HG02943 (cell line): ENCODE results near the gene METTL15.
"Not testable (repeated sequence)": the region's sequence is repeated elsewhere in the genome, so short reads cannot be mapped to it uniquely, and the experiment has no call there.

Experiments
- ATAC-seq: cut with Tn5 transposase; IDR thresholded peaks from one replicate; pipeline ENCODE4 v1.9.1; 2021; ENCODE audit warnings: mild to moderate bottlenecking, low read depth, moderate library complexity; ENCODE audit not compliant: unreplicated experiment

The METTL15 gene

GRCh38 chr11:28170759-28171158 lies 62.6 kb downstream of the METTL15 start:
- no peak for ATAC-seq

DNA sequence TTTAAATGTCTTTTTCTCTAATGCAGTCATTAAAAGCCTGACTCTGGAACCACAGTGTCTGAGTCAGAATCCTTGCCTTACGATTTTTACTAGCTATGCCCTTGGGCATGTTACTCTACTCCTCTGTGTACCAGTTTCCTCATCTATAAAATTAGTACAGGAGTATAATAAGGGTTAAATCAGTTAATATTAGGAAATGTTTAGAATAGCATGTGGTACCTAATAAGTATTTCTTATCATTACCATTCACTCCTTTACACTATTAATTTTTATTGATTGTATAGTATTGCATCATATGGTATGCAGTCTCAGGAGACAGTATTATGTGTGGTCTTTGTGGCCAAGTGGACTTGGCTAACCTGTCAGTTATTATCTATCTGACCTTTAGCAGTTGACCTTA lies 68.2 kb downstream of the METTL15 start:
- ATAC-seq = no peak

- ATAC-seq = no peak
These were observed 87.3 kb downstream of the METTL15 start for GRCh38 chr11:28195449-28195848.

- no peak for ATAC-seq
These were observed 101.7 kb downstream of the METTL15 start for GRCh38 chr11:28209906-28210305.

DNA sequence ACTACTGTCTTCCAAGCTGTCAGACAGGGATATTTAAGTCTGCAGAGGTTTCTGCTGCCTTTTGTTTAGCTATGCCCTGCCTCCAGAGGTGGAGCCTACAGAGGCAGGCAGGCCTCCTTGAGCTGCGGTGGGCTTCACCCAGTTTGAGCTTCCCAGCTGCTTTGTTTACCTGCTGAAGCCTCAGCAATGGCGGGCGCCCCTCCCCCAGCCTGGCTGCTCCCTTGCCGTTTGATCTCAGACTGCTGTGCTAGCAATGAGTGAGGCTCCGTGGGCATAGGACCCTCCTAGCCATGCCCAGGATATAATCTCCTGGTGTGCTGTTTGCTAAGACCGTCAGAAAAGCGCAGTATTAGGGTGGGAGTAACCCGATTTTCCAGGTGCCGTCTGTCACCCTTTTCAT lies 113.9 kb downstream of the METTL15 start:
- not testable (repeated sequence) for ATAC-seq

GRCh38 chr11:28223577-28223976 lies 115.4 kb downstream of the METTL15 start:
- no peak for ATAC-seq

GRCh38 chr11:28223994-28224393 lies 115.8 kb downstream of the METTL15 start:
- no peak for ATAC-seq

GRCh38 chr11:28227460-28227859 lies 119.3 kb downstream of the METTL15 start:
- no peak for ATAC-seq

DNA sequence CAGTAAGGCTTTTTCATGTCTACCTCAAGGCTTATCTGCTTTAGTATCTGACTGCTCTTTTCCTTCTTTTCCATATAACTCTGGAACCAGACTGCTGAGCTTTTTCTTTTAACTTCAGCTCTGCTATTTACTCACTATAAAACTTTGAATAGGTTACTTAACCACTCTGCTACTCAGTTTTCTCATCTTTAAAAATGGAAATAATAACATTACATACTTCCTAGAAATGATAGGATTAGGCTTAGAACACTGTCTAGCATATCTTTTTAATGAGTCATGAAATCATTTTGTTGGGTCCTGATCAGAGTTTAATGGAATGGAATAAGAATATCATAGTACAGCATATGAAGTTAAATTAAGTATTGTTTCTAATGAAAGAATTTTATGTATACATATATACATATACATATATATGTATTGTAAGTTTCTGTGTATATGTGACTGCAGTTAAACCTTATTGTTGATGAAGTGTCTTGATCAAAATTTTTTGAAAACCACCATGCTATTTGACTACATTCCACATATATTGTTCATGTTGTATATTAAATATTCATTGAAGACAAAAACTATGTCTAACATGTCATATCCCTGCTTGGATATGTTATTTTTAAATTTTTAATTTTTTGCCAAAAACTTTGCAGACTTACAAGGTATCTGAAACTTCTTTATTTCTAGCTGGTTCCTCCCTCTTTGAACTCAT lies 120.2 kb downstream of the METTL15 start:
- ATAC-seq = no peak

DNA sequence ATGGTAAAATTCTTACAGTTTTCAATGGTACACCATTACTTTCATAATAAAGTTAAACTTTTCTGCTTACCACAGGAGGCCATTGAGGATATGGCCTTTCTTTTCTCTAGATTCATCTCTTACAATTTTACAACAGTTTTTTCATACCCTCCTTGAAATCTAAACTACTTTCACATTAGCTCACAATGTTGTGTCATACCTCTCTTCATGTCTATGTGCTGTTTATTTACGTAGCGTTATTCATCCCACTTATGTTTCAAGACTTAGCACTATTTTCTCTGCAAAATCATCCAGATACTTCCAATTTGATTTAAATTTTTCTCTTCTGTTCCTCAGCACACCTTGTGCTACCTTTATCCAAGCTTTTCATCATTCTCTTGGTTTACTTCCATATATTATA lies 123.3 kb downstream of the METTL15 start:
- no peak for ATAC-seq

DNA sequence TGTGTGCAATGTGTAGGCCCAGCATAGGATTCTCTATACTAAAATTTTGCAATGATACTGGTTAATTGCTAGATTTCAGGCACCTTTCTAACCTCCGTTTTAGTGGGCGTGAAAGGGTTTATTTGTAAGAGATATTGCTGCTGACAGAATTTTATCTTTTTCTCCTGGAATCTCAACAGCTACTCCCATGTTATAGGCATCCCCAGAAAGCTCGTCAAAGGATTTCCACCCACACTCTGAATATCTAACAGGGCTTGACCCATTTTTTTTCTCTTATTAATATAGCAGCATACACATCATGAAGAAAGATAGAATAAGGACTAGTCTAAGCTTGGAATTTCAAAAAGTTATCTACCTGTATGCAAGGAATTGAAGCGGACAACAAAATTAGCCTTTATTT lies 124.5 kb downstream of the METTL15 start:
- no peak for ATAC-seq

DNA sequence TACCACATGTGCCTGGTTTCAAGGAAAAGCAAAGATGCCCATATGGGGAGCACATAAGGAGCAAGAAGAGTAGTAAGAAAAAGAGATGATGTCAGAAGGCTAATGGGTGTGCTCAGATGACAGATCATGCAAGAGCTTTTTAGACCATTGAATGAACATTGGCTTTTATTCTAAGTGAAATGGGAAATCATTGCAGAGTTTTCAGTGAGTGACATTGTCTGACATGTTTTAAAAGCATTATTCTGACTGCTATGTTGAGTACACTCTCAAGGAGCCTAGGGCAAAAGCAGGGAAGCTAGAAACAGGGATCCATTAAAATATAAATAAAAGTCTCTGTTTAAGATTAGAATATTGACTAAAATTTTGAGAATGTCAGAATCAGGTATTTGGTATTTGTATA lies 133.6 kb downstream of the METTL15 start:
- ATAC-seq = no peak

DNA sequence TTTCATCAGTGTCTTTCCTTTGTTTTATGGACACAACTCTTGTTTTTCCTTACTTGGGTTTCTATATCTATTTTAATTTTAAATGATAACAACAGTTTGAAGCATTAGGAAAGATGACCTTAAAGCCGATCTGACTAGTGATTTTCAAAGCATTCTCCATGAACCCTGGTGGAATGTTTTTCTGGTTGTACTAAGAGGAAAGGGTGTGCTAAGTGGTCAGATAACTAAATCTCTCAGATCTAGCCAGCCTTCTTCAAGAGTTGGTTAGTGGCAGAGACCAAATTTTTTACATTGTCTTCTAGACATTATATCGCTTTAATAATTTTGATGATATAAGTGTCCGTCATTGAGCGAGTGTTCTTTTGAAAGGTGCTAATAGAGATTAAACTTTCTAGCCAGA lies 134.4 kb downstream of the METTL15 start:
- no peak for ATAC-seq

DNA sequence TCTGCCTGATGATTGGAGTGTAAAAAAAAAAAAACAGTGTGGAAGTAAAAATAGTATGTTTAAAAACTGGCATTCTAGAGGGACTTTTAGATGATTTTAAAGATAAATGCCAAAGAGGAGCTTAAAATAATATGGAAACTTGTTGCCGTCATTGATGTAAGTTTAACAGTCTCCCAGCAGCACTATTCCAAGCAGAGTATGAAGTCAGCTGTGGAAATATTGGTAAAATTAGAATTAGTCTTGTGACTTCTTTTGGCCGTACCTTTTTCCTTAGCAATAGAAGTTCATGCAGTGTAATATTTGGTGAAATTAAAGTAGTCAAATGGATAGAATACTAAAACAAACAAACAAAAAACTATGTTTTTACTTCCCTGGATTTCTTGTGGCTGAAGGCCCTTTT lies 134.9 kb downstream of the METTL15 start:
- ATAC-seq = no peak

DNA sequence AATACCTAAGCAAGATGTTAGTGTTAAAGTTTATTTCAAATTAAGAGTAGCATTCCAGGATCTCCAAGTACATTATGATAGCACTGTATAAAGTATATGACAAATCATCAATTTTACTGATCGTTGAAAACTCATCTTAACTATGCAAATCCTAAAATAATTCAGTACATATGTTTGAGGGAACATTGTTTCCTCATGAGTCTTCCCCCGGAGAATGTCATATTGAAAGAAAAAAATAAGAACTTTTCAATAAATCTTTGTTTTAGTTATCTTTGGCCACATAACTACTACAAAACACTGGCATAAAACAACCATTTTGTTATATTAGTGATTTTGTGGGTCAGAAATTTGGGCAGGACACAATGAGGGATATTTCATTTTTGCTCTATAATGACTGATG lies 135.4 kb downstream of the METTL15 start:
- ATAC-seq = no peak

DNA sequence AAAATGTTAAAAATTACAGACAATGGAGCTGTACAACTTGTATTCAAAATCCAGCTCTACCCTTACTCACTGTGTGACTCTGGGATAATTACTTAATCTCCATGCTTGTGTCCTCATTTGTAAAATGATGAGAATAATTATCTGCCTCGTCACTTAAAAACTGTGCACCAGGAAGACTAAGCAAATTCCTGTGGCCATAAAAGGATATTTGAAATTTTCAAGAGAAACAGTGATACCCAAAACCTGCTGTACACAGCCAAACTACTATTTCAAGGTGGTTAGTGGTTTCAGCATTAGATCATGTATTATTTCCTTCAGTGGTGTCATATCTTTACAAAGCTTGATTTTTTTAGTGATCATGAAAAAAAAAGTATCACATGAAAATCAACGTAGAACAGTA lies 136.9 kb downstream of the METTL15 start:
- ATAC-seq = no peak

DNA sequence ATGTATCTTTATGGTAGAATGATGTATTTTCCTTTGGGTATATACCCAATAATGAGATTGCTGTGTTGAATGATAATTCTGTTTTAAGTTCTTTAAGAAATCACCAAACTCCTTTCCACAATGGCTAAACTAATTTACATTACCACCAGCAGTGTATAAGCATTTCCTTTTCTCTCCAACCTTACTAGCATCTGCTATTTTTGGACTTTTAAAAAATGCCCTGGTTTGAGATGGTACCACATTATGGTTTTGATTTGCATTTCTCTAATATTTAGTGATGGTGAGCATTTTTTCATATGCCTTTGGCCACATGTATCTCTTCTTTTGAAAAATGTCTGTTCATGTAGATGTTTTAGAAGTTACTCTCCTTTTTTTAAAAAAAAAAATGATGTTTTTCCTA lies 142.0 kb downstream of the METTL15 start:
- no peak for ATAC-seq

DNA sequence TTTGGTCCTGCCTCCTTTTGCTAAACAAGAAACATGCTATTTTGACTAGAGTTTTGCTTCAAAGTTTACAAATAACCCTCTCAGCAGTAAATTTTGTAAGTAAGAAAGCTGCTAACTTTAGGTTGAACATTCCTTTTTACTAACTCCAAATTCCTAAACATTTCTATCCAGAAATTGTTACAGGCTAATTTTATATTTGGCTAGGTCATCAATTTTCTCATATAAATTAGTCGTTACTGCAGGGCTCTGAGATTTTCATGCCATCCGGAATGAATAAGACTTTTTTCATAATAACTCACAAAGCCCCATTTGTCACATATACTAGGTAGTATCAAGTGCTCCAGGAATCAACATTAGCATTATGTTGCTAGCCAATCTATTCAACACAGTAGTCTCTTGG lies 143.1 kb downstream of the METTL15 start:
- ATAC-seq = no peak

DNA sequence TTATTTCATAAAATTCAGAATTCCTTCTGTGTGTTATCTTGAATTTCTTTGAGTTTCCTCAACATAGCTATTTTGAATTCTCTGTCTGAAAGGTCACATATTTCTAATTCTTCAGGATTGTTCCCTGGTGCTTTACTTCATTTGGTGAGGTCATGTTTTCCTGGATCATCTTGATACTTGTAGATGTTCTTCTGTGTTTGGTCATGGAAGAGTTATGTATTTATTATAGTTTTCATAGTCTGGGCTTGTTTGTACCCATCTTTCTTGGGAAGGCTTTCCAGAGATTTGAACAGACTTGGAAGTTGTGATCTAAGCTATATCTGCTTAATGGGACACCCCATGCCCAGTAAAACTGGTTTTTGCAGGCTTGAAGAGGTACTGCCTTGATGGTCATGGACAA lies 149.6 kb downstream of the METTL15 start:
- no peak for ATAC-seq

DNA sequence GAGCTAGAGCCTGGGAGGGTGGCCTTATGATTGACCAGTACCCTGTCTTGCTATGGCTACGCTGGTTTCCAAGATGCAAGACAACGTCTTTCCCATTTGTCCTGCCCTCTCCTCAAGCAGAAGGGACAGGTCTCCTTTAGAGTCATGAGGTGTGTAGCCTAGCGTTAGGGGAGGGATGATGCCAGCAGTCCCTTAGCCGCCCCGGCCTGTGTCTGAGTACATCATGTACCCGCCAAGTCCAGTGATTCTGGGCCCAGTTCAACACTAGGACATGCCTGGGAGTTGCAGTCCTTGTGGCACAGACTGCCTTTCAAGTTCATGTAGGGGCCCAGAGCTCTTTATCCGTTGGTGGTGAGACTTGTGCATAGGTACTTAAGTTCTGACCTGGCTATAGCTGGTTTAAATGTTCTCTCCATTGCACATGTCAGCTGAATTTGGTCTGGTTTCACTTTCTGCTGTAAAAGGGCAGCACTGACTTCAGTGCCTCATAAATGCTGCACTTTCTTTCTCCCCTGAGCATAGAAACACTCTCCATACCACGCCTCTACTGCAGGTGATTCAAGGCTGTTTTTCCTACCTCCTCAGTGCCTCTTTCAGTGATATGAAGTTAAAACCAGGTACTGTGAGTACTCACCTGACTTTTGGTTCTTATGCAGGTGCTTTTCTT lies 151.1 kb downstream of the METTL15 start:
- ATAC-seq = no peak

GRCh38 chr11:28268925-28269324 lies 160.7 kb downstream of the METTL15 start:
- no peak for ATAC-seq

DNA sequence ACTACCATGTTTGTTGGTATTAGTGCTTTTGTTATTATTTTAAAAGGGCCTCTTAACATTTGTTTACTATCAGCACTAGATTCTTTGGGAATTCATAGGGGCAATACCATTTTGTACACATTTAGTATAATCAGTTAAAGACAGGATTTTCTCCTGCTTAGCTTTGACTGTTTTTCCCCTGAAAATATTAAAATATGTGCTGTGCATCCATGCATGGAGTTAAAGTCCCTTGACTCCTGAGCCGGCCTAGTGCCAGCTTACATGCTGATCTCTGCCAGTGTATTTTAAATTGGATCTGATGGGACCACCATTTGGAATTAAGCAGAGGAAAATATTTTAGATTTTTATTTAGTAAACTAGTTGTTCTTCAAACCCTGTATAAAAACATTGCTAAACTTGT lies 161.4 kb downstream of the METTL15 start:
- ATAC-seq = no peak
